Kidney epithelial cell (primary cell): ENCODE measurements around the gene ZNF92. TPM values are rescaled to one million over a fixed set of nuclear protein-coding genes. Genes with fewer than 3 reads are reported as not detected.

Source experiments
- DNase-seq: peaks from one replicate; pipeline ENCODE4 v3.0.0-alpha.2; 2010; ENCODE audit warnings: low read depth
- H3K27me3 ChIP-seq: 2 replicates; pipeline ENCODE4 v1.6.0; 2011; ENCODE audit warnings: low read length; ENCODE audit not compliant: control insufficient read depth, insufficient read depth
- H3K36me3 ChIP-seq: 2 replicates; pipeline ENCODE4 v1.5.1; 2011; ENCODE audit warnings: low read length; ENCODE audit not compliant: control insufficient read depth, insufficient read depth
- H3K4me3 ChIP-seq: 2 replicates; pipeline ENCODE4 v1.5.1; 2011; ENCODE audit warnings: low read depth, mild to moderate bottlenecking, control low read depth, low read length
- CTCF ChIP-seq: IDR thresholded peaks from 2 replicates; pipeline ENCODE4 v1.5.1; 2011; ENCODE audit warnings: mild to moderate bottlenecking, moderate library complexity, low read length, control low read depth, inconsistent platforms; ENCODE audit not compliant: insufficient read depth, poor library complexity, severe bottlenecking
- total RNA-seq: library from RNA; depleted of rRNA; stranded (reverse); fragments of >200 nt; gene quantifications from 2 replicates; pipeline ENCODE4 v1.2.3, GENCODE V29; 2015

ZNF92 gene
- total RNA-seq, 1 donor from 2014 or later, result 13.7 TPM

- H3K4me3 ChIP-seq, result no peak overlapping the region
- H3K27me3 ChIP-seq, result no peaks in the 10 kb centered on the region
- no peak for DNase-seq
- no peaks in the 10 kb centered on the region for H3K36me3 ChIP-seq
- TF ChIP-seq CTCF, result no peak
These were observed 60.7 kb downstream of the ZNF92 start for GRCh38 chr7:65434307-65434706.

- DNase-seq, result no peak
- H3K4me3 ChIP-seq, result no peak overlapping the region
- H3K36me3 ChIP-seq, result no peaks in the 10 kb centered on the region
- no peaks in the 10 kb centered on the region for H3K27me3 ChIP-seq
- no peak for TF ChIP-seq CTCF
These were observed 62.5 kb downstream of the ZNF92 start for GRCh38 chr7:65436163-65436562.

- H3K4me3 ChIP-seq, result no peak overlapping the region
- DNase-seq, result peak; percentile 88
- H3K27me3 ChIP-seq, result no peaks in the 10 kb centered on the region
- no peak for TF ChIP-seq CTCF
- no peaks in the 10 kb centered on the region for H3K36me3 ChIP-seq
These were observed 64.9 kb downstream of the ZNF92 start for GRCh38 chr7:65438598-65438997.

- peak; percentile 71 for DNase-seq
- H3K27me3 ChIP-seq, result no peaks in the 10 kb centered on the region
- H3K36me3 ChIP-seq, result no peaks in the 10 kb centered on the region
- TF ChIP-seq CTCF, result no peak
- H3K4me3 ChIP-seq, result no peak overlapping the region
These were observed 67.4 kb downstream of the ZNF92 start for GRCh38 chr7:65441010-65441409.

- no peak for DNase-seq
- no peaks in the 10 kb centered on the region for H3K27me3 ChIP-seq
- TF ChIP-seq CTCF, result no peak
These were observed 70.7 kb downstream of the ZNF92 start for GRCh38 chr7:65444205-65444842.

More at GRCh38 chr7:65444205-65444842, 70.7 kb downstream of the ZNF92 start:
- H3K36me3 ChIP-seq, result no peaks in the 10 kb centered on the region
- H3K4me3 ChIP-seq, result no peak overlapping the region
